ENCODE data around the gene AXDND1. TPM values are rescaled to one million over a fixed set of nuclear protein-coding genes. Genes with fewer than 3 reads are reported as not detected.

The AXDND1 gene
- total and polyA plus RNA-seq, 8 donors, result 0.55 to 18.4 (median 2.7) TPM; not detected in 2

DNA sequence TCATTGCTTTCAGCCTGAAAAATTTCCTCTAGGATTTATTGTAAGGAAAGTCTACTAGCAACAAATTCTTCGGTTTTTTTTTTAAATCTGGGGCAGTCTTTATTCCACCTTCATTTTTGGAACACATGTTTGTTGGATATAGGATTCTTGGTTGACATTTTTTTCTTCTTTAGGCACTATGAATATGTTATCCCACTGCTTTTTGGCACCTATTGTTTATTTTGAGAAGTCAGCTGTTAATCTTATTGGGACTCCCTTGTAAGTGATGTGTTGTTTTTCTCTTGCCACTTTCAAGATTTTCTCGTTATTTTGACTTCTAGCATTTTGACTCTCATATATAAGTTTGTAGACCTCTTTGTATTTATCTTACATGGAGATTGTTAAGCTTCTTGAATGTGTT lies 110.7 kb downstream of the AXDND1 start:
- TF ChIP-seq, protein P1, sequence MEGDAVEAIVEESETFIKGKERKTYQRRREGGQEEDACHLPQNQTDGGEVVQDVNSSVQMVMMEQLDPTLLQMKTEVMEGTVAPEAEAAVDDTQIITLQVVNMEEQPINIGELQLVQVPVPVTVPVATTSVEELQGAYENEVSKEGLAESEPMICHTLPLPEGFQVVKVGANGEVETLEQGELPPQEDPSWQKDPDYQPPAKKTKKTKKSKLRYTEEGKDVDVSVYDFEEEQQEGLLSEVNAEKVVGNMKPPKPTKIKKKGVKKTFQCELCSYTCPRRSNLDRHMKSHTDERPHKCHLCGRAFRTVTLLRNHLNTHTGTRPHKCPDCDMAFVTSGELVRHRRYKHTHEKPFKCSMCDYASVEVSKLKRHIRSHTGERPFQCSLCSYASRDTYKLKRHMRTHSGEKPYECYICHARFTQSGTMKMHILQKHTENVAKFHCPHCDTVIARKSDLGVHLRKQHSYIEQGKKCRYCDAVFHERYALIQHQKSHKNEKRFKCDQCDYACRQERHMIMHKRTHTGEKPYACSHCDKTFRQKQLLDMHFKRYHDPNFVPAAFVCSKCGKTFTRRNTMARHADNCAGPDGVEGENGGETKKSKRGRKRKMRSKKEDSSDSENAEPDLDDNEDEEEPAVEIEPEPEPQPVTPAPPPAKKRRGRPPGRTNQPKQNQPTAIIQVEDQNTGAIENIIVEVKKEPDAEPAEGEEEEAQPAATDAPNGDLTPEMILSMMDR (IDR thresholded peaks at IDR 0.05), result no peak
- H3K4me3 ChIP-seq, result no peak overlapping the region
- DNase-seq, result no peak
- H3K4me1 ChIP-seq, result no peaks in the 10 kb centered on the region
- peaks cover 0 to 63% (median 45%) of the 10 kb centered on the region in 4 donors for H3K9me3 ChIP-seq
- H3K36me3 ChIP-seq, result no peaks in the 10 kb centered on the region
- no peaks in the 10 kb centered on the region for H3K27me3 ChIP-seq
- intact Hi-C loops (cut with DNase I; ENCODE audit: low total_unique reads), result no loop called here
- H3K27ac ChIP-seq, result no peak overlapping the region
- 19 to 62% (median 32%) methylated on average over 1 to 2 of the region's 2 CpGs for WGBS, 5 donors

DNA sequence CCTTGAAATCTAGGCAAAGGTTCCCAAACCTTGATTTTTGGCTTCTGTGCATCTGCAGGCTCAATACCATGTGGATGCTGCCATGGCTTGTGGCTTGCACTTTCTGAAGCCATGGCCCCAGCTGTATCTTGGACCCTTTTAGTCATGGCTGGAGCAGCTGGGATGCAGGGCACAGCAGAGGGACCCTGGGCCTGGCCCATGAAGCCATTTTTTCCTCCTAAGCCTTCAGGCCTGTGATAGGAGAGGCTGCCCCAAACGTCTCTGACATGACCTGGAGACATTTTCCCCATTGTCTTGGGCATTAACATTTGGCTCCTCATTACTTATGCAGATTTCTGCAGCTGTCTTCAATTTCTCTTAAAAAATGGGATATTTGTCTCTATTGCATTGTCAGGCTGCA lies 112.6 kb downstream of the AXDND1 start:
- H3K9me3 ChIP-seq, result peaks cover 0 to 62% (median 45%) of the 10 kb centered on the region in 4 donors
- WGBS, 5 donors, result 11 to 20% (median 12%) methylated on average over 1 of the region's 1 CpG

DNA sequence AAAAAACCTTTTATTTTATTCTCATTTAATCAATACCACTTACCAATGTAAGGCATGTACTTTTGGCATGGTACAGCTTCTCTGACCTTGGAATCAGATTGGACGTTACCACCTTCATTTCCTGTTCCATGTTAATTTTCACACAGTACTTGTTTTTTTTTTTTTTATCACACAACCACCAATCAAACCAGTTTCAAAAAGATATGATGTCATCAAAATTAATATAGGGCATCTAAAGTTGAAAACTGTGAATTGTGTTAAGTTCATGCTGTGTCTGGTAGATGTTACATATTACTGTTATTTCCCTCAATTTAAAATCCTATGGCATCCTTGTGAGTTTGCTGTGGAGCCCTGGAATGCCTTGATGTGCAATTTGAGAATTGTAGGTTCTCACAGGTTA lies 124.8 kb downstream of the AXDND1 start:
- Histone ChIP-seq H3K4me3 (no peak overlapping the region), H3K4me1 (no peaks in the 10 kb centered on the region), H3K27ac (no peak overlapping the region), H3K27me3 (no peaks in the 10 kb centered on the region), H3K9me3 (peaks cover 0 to 24% (median 18%) of the 10 kb centered on the region in 4 donors), H3K36me3 (no peaks in the 10 kb centered on the region)
- 44 to 65% (median 59%) methylated on average over 1 of the region's 1 CpG for WGBS, 5 donors
- intact Hi-C loops (cut with DNase I; ENCODE audit: low total_unique reads), result no loop called here
- DNase-seq, result no peak
- TF ChIP-seq POLR2AphosphoS5 (IDR thresholded peaks at IDR 0.05), result no peak
- TF ChIP-seq EP300 (IDR thresholded peaks at IDR 0.05), result no peak
- TF ChIP-seq, protein P1 (IDR thresholded peaks at IDR 0.05), result no peak
- no peak for TF ChIP-seq POLR2A (IDR thresholded peaks at IDR 0.05)

More for the DNA sequence above, 112.6 kb downstream of the AXDND1 start:
- no peaks in the 10 kb centered on the region for H3K36me3 ChIP-seq
- intact Hi-C loops (cut with DNase I; ENCODE audit: low total_unique reads), result no loop called here
- H3K4me3 ChIP-seq, result no peak overlapping the region
- no peak overlapping the region for H3K27ac ChIP-seq
- no peaks in the 10 kb centered on the region for H3K27me3 ChIP-seq
- no peak for DNase-seq
- H3K4me1 ChIP-seq, result no peaks in the 10 kb centered on the region
- TF ChIP-seq EP300 (IDR thresholded peaks at IDR 0.05) (no peak), POLR2AphosphoS5 (IDR thresholded peaks at IDR 0.05) (no peak), POLR2A (IDR thresholded peaks at IDR 0.05) (no peak)
- TF ChIP-seq, protein P1 (IDR thresholded peaks at IDR 0.05), result no peak

DNA sequence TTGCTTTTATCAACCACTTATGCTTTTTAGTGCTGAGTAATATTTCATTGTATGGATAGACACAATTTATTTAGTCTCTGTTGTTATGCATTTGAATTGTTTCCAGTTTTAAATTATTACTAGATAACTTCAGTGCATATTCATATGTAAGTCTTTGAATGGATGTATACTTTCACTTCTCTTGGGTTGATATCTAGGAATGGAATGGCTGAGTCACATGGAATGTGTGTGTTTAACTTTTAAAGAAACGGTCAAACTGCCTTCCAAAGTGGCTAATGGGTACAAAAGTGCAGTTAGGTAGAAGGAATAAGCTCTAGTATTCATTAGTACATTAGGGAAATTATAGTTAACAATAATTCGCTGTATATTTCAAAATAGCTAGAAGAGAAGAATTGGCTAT lies 127.6 kb downstream of the AXDND1 start:
- DNase-seq, result no peak
- no peak overlapping the region for H3K27ac ChIP-seq
- peaks cover 0 to under 1% (median 0%) of the 10 kb centered on the region in 4 donors for H3K9me3 ChIP-seq
- no peaks in the 10 kb centered on the region for H3K4me1 ChIP-seq
- no peak overlapping the region for H3K4me3 ChIP-seq
- WGBS, 5 donors, result 49 to 60% (median 52%) methylated on average over 2 of the region's 2 CpGs
- intact Hi-C loops (cut with DNase I; ENCODE audit: low total_unique reads), result no loop called here
- no peaks in the 10 kb centered on the region for H3K36me3 ChIP-seq
- H3K27me3 ChIP-seq, result no peaks in the 10 kb centered on the region
- TF ChIP-seq POLR2A (IDR thresholded peaks at IDR 0.05) (no peak), POLR2AphosphoS5 (IDR thresholded peaks at IDR 0.05) (no peak), EP300 (IDR thresholded peaks at IDR 0.05) (no peak)
- TF ChIP-seq, protein P1 (IDR thresholded peaks at IDR 0.05), result no peak

Data from stomach (tissue), 9 donors.